BE2C (cell line): Measurements from ENCODE around the gene MSS51.

Experiments used
- DNase-seq: peaks from one replicate; pipeline ENCODE4 v3.0.0-alpha.2; 2020
- H3K27me3 ChIP-seq: fragments of 250-450 bp; sonication (Bioruptor Pico); 2 replicates; pipeline ENCODE4 v1.5.1; 2020; ENCODE audit warnings: mild to moderate bottlenecking
- H3K36me3 ChIP-seq: fragments of 250-450 bp; sonication (Bioruptor Pico); 2 replicates; pipeline ENCODE4 v1.5.1; 2020; ENCODE audit warnings: mild to moderate bottlenecking
- H3K4me1 ChIP-seq: fragments of 250-450 bp; sonication (Bioruptor Pico); 2 replicates; pipeline ENCODE4 v1.5.1; 2020
- H3K4me3 ChIP-seq: 2 replicates; pipeline ENCODE4 v1.5.1; 2011; ENCODE audit warnings: low read depth, low read length
- H3K9me3 ChIP-seq: fragments of 250-450 bp; sonication (Bioruptor Pico); 2 replicates; pipeline ENCODE4 v1.5.1; 2020
- CTCF ChIP-seq: IDR thresholded peaks from 2 replicates; pipeline ENCODE4 v1.5.1; 2012; ENCODE audit warnings: mild to moderate bottlenecking, low read depth, low read length

Gene MSS51

GRCh38 chr10:73408061-73408460 is 25.3 kb downstream of the MSS51 start:
- Histone ChIP-seq H3K4me1 (no peaks in the 10 kb centered on the region; the same call in 1 of the 2 replicates), H3K27me3 (no peaks in the 10 kb centered on the region), H3K4me3 (no peak overlapping the region), H3K9me3 (no peaks in the 10 kb centered on the region), H3K36me3 (no peaks in the 10 kb centered on the region)
- no peak for TF ChIP-seq CTCF
- DNase-seq = no peak

- TF ChIP-seq CTCF = no peak
- no peaks in the 10 kb centered on the region for H3K9me3 ChIP-seq
- no peak for DNase-seq
- no peaks in the 10 kb centered on the region for H3K27me3 ChIP-seq
- no peak overlapping the region for H3K4me3 ChIP-seq
- no peaks in the 10 kb centered on the region for H3K36me3 ChIP-seq
- H3K4me1 ChIP-seq = no peaks in the 10 kb centered on the region
These were observed 25.9 kb downstream of the MSS51 start for GRCh38 chr10:73407495-73407894.

GRCh38 chr10:73406846-73407245 is 26.5 kb downstream of the MSS51 start:
- no peaks in the 10 kb centered on the region for H3K4me1 ChIP-seq
- H3K9me3 ChIP-seq = no peaks in the 10 kb centered on the region
- no peak for DNase-seq
- no peak overlapping the region for H3K4me3 ChIP-seq
- H3K36me3 ChIP-seq = no peaks in the 10 kb centered on the region
- no peak for TF ChIP-seq CTCF
- H3K27me3 ChIP-seq = no peaks in the 10 kb centered on the region

GRCh38 chr10:73405556-73405955 is 27.8 kb downstream of the MSS51 start:
- no peaks in the 10 kb centered on the region for H3K4me1 ChIP-seq

GRCh38 chr10:73404690-73405089 is 28.7 kb downstream of the MSS51 start:
- Histone ChIP-seq H3K4me3 (no peak overlapping the region), H3K4me1 (no peaks in the 10 kb centered on the region), H3K9me3 (no peaks in the 10 kb centered on the region), H3K27me3 (no peaks in the 10 kb centered on the region), H3K36me3 (no peaks in the 10 kb centered on the region)
- no peak for TF ChIP-seq CTCF
- DNase-seq = no peak

More at GRCh38 chr10:73405556-73405955, 27.8 kb downstream of the MSS51 start:
- H3K9me3 ChIP-seq = no peaks in the 10 kb centered on the region
- no peaks in the 10 kb centered on the region for H3K36me3 ChIP-seq
- TF ChIP-seq CTCF = no peak
- H3K4me3 ChIP-seq = no peak overlapping the region
- H3K27me3 ChIP-seq = no peaks in the 10 kb centered on the region
- DNase-seq = no peak

GRCh38 chr10:73401636-73402035 is 31.7 kb downstream of the MSS51 start:
- H3K9me3 ChIP-seq = no peaks in the 10 kb centered on the region
- H3K4me3 ChIP-seq = no peak overlapping the region
- TF ChIP-seq CTCF = no peak
- no peaks in the 10 kb centered on the region for H3K27me3 ChIP-seq
- no peaks in the 10 kb centered on the region for H3K36me3 ChIP-seq
- H3K4me1 ChIP-seq = no peaks in the 10 kb centered on the region
- no peak for DNase-seq
